ENCODE measurements around the gene NR6A1.

The NR6A1 gene

GRCh38 chr9:124521142-124521541 lies 250.0 kb downstream of the NR6A1 start:
- Mint-ChIP-seq H3K27me3 (peaks cover 4% of the 10 kb centered on the region), H3K36me3 (no peaks in the 10 kb centered on the region), H3K4me3 (no peak overlapping the region), H3K27ac (no peak overlapping the region), H3K4me1 (ENCODE audit: low read depth) (no peaks in the 10 kb centered on the region), H3K9me3 (ENCODE audit: low read depth) (no peaks in the 10 kb centered on the region)

DNA sequence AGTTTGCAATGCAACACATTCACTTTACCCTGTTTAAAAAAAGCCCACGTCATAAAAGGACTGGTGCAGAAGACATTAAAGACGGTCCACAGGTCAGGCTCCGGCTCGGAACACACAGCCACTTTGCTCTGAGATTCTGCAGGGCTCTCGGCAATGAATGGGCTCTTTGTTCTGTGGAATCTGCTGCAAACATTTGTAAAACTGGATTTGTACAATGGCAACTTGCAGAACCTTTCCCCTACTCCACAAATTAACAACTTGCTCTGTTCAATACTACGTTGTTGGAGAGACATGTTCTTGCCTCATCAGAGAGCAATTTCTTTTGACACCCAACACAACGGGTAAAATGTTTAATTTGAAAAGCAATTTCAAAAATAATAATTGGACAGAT lies 250.9 kb downstream of the NR6A1 start:
- H3K27ac Mint-ChIP-seq = no peak overlapping the region
- H3K4me3 Mint-ChIP-seq = no peak overlapping the region
- H3K9me3 Mint-ChIP-seq (ENCODE audit: low read depth) = no peaks in the 10 kb centered on the region
- H3K27me3 Mint-ChIP-seq = peaks cover 4% of the 10 kb centered on the region
- H3K36me3 Mint-ChIP-seq = no peaks in the 10 kb centered on the region
- H3K4me1 Mint-ChIP-seq (ENCODE audit: low read depth) = no peaks in the 10 kb centered on the region

GRCh38 chr9:124518116-124518515 lies 253.0 kb downstream of the NR6A1 start:
- Mint-ChIP-seq H3K36me3 (no peaks in the 10 kb centered on the region), H3K4me1 (ENCODE audit: low read depth) (no peaks in the 10 kb centered on the region), H3K27ac (no peak overlapping the region), H3K4me3 (no peak overlapping the region), H3K27me3 (peaks cover 4% of the 10 kb centered on the region), H3K9me3 (ENCODE audit: low read depth) (no peaks in the 10 kb centered on the region)

- H3K36me3 Mint-ChIP-seq = no peaks in the 10 kb centered on the region
- H3K27me3 Mint-ChIP-seq = peaks cover 4% of the 10 kb centered on the region
- no peak overlapping the region for H3K27ac Mint-ChIP-seq
- H3K9me3 Mint-ChIP-seq (ENCODE audit: low read depth) = no peaks in the 10 kb centered on the region
- no peak overlapping the region for H3K4me3 Mint-ChIP-seq
- H3K4me1 Mint-ChIP-seq (ENCODE audit: low read depth) = no peaks in the 10 kb centered on the region
Observed at GRCh38 chr9:124517600-124517999, 253.5 kb downstream of the NR6A1 start.

- no peaks in the 10 kb centered on the region for H3K9me3 Mint-ChIP-seq (ENCODE audit: low read depth)
- peaks cover 2% of the 10 kb centered on the region for H3K4me1 Mint-ChIP-seq (ENCODE audit: low read depth)
- H3K36me3 Mint-ChIP-seq = no peaks in the 10 kb centered on the region
- no peak overlapping the region for H3K4me3 Mint-ChIP-seq
- no peak overlapping the region for H3K27ac Mint-ChIP-seq
- no peaks in the 10 kb centered on the region for H3K27me3 Mint-ChIP-seq
Observed at GRCh38 chr9:124514874-124515273, 256.2 kb downstream of the NR6A1 start.

GRCh38 chr9:124514125-124514524 lies 257.0 kb downstream of the NR6A1 start:
- H3K4me1 Mint-ChIP-seq (ENCODE audit: low read depth) = peaks cover 2% of the 10 kb centered on the region
- H3K27ac Mint-ChIP-seq = no peak overlapping the region
- H3K9me3 Mint-ChIP-seq (ENCODE audit: low read depth) = no peaks in the 10 kb centered on the region
- no peaks in the 10 kb centered on the region for H3K27me3 Mint-ChIP-seq
- no peak overlapping the region for H3K4me3 Mint-ChIP-seq
- no peaks in the 10 kb centered on the region for H3K36me3 Mint-ChIP-seq

GRCh38 chr9:124513376-124513994 lies 257.6 kb downstream of the NR6A1 start:
- peaks cover 2% of the 10 kb centered on the region for H3K4me1 Mint-ChIP-seq (ENCODE audit: low read depth)
- no peaks in the 10 kb centered on the region for H3K36me3 Mint-ChIP-seq
- H3K4me3 Mint-ChIP-seq = no peak overlapping the region
- no peaks in the 10 kb centered on the region for H3K27me3 Mint-ChIP-seq
- no peak overlapping the region for H3K27ac Mint-ChIP-seq
- H3K9me3 Mint-ChIP-seq (ENCODE audit: low read depth) = no peaks in the 10 kb centered on the region

- Mint-ChIP-seq H3K27me3 (no peaks in the 10 kb centered on the region), H3K9me3 (ENCODE audit: low read depth) (no peaks in the 10 kb centered on the region), H3K4me3 (no peak overlapping the region), H3K4me1 (ENCODE audit: low read depth) (peaks cover 2% of the 10 kb centered on the region), H3K36me3 (no peaks in the 10 kb centered on the region), H3K27ac (no peak overlapping the region)
Observed at GRCh38 chr9:124512806-124513204, 258.3 kb downstream of the NR6A1 start.

DNA sequence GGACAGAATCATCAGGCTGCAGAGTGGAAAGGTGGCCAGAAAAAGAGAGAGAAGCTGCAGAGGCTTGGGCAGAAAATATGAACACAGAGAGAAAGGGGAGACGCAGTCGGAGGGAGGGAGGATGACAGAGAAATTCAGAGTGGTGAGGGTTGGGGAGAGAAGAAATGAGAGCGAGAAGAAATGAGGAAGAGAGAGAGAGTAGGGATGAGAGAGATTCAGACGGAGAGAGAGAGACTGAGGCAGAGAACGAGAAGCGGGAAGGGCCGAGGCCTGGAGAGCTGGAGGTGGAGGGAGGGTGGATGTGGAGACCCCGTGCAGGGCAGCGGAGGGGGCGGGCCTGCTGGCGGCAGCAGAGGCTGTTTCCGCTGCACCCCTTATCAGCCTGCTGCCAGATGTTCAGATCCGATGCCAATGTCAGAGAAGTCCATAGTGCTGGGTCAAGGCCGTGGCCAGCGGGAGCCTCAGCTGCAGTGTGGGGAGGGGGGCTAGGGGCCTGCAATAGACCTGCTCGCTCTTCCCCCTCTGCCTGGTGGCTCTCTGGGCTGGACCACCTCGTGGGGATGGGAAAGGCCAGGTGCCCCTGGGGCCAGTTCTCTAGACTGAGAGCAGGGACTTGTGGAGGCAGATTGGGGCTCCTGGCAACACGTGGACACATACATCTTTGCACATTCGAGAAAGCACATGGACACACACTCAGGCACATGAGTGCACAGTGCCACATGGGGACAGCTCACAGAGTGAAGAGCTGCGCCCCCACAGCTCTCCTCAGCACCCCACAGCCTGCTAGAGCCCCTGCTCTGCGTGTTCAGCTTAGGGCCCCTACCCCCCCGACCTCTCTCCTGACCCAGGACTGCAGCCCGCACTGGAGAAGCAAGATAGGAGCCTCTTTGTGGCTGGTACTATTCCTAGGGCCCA lies 259.0 kb downstream of the NR6A1 start:
- Mint-ChIP-seq H3K9me3 (ENCODE audit: low read depth) (no peaks in the 10 kb centered on the region), H3K27me3 (no peaks in the 10 kb centered on the region), H3K27ac (no peak overlapping the region), H3K36me3 (no peaks in the 10 kb centered on the region), H3K4me1 (ENCODE audit: low read depth) (peaks cover 2% of the 10 kb centered on the region), H3K4me3 (no peak overlapping the region)

DNA sequence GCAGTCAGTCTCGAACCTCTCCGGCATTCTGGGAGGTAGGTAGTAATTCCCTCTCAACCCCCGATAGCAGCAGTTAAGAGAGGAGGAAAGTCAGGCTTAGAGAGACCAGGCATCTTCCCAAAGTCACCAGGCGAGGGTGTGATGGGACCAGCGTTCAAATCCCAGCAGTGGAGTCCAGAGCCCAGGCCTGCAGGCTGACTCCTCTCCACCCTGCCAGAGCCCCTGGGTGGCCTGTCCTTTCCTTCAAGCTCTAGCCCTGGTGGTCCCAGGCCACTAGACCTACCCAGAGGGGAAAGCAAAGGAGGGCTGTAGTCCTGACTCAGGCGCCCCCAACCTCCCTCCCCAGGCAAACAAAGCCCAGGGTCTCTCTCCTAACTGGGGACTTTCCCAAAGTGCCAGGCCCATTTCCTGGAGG lies 259.7 kb downstream of the NR6A1 start:
- no peak overlapping the region for H3K4me3 Mint-ChIP-seq
- no peaks in the 10 kb centered on the region for H3K36me3 Mint-ChIP-seq
- no peak overlapping the region for H3K27ac Mint-ChIP-seq
- peaks cover 2% of the 10 kb centered on the region for H3K4me1 Mint-ChIP-seq (ENCODE audit: low read depth)
- H3K9me3 Mint-ChIP-seq (ENCODE audit: low read depth) = no peaks in the 10 kb centered on the region
- H3K27me3 Mint-ChIP-seq = peaks cover 2% of the 10 kb centered on the region

- H3K9me3 Mint-ChIP-seq (ENCODE audit: low read depth) = no peaks in the 10 kb centered on the region
- peaks cover 3% of the 10 kb centered on the region for H3K27me3 Mint-ChIP-seq
- H3K36me3 Mint-ChIP-seq = no peaks in the 10 kb centered on the region
- H3K4me3 Mint-ChIP-seq = no peak overlapping the region
- H3K27ac Mint-ChIP-seq = no peak overlapping the region
- H3K4me1 Mint-ChIP-seq (ENCODE audit: low read depth) = peaks cover 2% of the 10 kb centered on the region
Observed at GRCh38 chr9:124510650-124511425, 260.3 kb downstream of the NR6A1 start.

DNA sequence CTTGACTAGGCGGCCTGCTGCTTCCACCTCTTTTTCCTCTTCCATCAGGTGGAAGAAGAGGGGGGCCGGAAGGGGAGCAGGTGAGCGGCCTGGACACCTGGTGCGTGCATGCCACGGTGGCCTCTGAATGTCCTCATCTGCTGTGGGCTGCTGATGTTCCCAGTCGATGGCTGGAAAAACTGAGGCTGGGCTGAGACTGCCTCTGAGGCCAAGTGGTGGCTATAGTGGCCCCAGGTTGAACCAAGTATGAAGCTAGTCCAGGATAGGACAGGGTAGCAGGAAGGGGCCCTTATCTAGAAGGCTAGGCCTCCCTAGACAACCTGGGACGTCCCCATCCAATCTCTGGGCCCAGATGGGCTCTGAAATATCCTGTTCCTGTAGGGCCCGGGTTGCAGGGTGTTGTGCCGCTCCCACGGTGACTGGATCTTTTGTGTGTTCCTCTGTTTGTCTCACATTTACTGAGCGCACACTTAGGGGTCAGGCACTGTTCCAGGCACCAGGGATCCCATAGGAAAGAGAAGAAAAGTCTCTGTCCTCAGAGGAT lies 263.2 kb downstream of the NR6A1 start:
- Mint-ChIP-seq H3K27ac (no peak overlapping the region), H3K4me1 (ENCODE audit: low read depth) (peaks cover 8% of the 10 kb centered on the region), H3K36me3 (no peaks in the 10 kb centered on the region), H3K9me3 (ENCODE audit: low read depth) (no peaks in the 10 kb centered on the region), H3K4me3 (no peak overlapping the region), H3K27me3 (peaks cover 10% of the 10 kb centered on the region)

GRCh38 chr9:124506931-124507879 lies 263.9 kb downstream of the NR6A1 start, which contains the start of gene NR5A1:
NR5A1 (minus strand) TSS chr9:124507399; CDS start chr9:124503395, 4,004 bp downstream.
- H3K36me3 Mint-ChIP-seq = no peaks in the 10 kb centered on the region
- H3K4me3 Mint-ChIP-seq = no peak within 1 kb of the TSS
- no peak within 1 kb of the TSS for H3K27ac Mint-ChIP-seq
- H3K27me3 Mint-ChIP-seq = peaks cover 10% of the 10 kb centered on the region
- no peaks in the 10 kb centered on the region for H3K9me3 Mint-ChIP-seq (ENCODE audit: low read depth)
- H3K4me1 Mint-ChIP-seq (ENCODE audit: low read depth) = peaks cover 8% of the 10 kb centered on the region

GRCh38 chr9:124506433-124506832 lies 264.7 kb downstream of the NR6A1 start:
- no peaks in the 10 kb centered on the region for H3K9me3 Mint-ChIP-seq (ENCODE audit: low read depth)
- H3K27me3 Mint-ChIP-seq = peaks cover 10% of the 10 kb centered on the region
- H3K4me3 Mint-ChIP-seq = no peak overlapping the region
- H3K36me3 Mint-ChIP-seq = no peaks in the 10 kb centered on the region
- no peak overlapping the region for H3K27ac Mint-ChIP-seq
- peaks cover 6% of the 10 kb centered on the region for H3K4me1 Mint-ChIP-seq (ENCODE audit: low read depth)

Measured in activated naive CD8-positive, alpha-beta T cell (primary cell).